NCI-H1694 treated with DMSO at 0.1 percent for 48 hours (cell line): ENCODE data around the gene PLCB1.
A peak's percentile ranks its signal among the peaks of the same experiment; 100 is the strongest.
"Not testable (repeated sequence)": the region's sequence is repeated elsewhere in the genome, so short reads cannot be mapped to it uniquely, and the experiment has no call there.

Experiments used
- DNase-seq: peaks from one replicate; lab custom pipeline; 2025; lab: John Stamatoyannopoulos, UW

PLCB1 gene

DNA sequence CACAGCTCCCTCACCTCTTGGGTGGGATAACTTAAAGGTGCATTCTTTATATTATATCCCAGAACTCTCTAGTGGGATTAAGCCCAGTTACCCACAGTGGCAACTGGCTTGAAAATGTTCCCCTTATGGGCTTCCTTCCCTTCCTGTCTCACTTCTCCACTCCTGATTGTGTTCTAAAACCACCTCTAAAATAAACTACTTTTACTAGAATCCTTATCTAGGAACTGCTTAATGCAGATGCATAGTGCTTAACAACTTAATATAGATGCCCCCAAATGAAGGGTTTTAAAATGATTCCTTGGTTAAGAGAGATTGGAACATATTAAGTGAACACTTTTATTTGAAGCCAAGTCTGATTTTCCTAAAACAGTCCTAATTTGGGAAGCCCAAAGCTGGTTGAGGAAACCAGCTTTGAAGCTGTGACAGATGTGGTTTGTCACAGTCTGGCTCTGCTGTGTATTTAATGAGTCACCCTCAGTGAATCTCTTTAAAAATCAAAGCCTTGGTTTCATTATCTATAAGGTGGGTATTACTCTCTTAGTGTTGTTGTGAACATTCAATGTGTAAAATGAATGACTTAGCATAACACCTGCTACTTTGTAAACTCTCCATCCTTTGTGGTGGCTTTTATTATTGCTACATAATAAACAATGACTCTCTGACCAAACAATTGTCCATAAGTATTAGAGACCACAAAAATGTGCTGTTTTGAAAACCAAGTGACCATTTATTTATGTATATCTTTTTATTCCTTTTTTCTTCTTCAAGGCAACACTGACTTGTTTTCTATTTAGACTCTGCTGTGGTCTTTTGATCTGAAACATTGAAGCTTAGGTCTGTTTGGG, 24.4 kb downstream of the PLCB1 start:
- DNase-seq = peak; percentile 17

DNA sequence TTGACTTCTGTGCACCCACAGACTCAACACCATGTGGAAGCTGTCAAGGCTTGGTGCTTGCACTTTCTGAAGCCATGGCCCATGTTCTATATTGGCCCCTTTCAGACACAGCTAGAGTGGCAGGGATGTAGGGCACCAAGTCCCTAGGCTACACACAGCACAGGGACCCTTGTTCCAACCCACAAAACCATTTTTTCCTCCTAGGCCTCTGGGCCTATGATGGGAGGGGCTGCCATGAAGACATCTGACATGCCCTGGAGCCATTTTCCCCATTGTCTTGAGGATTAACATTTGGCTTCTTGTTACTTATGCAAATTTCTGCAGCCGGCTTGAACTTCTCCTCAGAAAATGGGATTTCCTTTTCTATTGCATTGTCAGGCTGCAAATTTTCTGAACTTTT, 27.2 kb downstream of the PLCB1 start:
- DNase-seq = not testable (repeated sequence)

DNA sequence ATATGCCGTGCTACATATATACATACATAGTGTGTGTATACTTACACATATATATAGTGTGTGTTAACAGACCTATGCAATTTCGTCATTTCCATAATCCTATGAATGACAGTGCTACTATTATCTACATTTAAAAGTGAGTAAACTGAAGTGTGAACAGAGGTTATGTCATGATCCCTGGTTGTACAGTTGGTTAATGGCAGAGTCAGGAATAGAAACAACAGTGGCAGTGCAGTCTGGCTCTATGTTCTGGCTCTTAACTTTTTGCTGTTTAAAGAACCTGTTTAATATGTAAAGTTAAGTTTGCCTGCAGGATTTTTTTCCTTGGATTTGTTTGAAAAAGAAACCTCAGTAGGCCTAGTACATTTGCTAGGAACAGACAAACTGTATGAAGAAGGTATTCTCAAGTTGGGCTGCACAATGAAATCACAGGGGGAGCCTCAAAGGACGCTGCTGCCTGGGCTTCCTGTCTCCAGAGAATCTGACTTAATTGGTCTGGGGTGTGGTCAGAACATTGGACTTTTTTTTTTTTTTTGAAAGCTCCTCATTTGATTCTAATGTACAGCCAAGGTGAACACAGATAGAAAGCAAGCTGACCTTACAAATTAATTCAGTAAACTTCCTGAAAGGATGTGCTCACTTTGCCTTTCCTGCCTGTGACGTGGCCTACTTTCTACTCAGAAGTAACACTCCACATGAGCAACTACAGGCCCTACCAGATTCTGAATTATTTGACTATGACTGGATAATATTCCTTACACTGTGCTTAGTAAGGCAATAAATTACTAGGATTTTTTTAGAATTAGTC, 29.4 kb downstream of the PLCB1 start:
- DNase-seq = no peak

DNA sequence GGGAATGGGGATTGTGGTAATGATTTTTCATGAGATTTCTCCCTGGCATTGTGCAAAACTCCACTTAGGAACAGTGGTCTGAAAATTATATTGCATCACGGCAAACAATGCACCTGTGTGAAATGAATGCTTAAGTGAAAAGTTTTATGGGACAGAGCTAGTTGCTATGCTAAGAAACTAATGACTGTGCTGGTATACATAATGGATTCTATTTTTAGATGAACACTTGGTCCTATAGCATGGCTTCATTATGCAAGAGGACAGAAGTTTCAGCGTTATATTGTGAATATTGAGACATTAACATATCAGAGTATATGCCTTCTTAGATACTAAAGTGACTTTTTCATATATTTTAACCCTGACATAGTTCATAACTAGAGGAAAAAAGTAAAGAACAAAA, 30.5 kb downstream of the PLCB1 start:
- no peak for DNase-seq

DNA sequence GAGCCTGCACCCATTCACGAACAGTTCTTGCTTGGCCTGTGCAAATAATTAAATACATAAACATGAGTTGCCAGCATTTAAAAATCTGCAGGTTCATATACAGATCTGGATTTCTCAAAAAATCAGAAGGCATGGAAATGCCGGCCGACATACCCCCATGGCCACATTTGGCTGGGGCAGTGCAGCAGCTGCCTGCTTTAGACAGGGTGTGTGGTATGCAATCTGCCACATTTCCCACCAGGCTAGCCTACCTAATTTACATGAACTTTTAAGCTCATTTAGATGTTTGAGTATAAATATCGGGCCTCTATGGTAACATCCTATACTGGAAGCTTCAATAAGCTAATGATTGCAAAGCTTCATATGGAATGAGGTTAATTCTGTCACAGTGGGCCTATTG, 31.5 kb downstream of the PLCB1 start:
- DNase-seq = no peak

DNA sequence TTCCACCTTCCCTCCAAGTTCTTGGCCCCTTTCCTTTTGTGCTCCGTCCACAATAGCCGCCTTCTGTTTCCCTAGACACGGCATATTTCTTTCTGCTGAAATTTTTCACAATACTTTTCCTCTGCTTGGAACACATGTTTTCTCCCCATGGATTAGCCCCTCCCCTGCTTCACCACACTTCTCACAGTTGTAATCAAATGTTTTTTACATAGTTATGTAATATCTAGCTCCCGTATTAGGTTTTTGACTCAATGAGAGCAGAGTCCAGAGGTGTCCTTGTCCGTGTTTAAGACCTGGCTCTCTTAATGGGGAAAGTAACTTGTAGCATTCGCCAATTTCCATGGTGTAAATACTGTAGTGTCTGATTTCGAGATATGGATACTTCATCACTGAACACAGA, 34.7 kb downstream of the PLCB1 start:
- DNase-seq = no peak

DNA sequence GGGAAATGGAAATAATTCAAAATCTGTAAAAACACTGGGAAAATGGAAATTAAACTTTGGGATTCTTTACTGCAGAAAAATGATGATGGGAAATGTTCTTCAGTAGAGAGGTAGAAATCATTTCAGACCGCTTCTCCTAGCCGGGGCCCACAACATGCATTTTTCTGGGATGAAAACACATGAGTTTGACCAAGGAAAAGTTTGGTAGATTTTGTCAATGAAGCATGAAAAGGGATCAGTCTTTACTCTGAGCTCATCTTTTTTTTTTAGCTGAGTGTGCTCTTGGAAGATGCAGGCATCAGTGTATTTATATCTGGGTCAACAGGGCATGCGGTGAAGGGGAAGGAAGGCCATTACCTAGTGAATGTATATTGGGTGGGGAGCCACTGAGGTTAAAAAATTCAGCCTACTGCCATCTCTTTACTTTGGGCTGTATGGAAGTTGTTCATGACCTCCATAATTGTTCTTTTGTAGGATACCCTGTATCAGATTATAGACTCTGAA, 36.8 kb downstream of the PLCB1 start:
- no peak for DNase-seq

DNA sequence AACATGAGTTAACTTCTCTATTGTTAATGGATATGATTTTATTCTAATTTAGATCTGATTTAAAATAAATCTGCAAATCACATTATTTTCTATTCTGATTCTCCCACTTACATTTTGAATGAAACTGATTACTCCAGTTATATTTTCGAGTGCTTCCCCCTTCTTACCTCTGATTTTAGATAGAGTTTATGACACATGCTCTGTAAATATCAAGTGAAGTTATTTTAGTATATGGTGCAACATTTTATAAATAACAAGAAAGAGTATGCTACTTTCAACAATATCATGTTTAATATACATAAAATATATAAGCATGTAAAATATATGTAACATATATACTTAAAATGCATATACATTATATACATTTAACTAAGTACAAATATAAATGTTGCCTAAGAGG, 38.9 kb downstream of the PLCB1 start:
- no peak for DNase-seq

DNA sequence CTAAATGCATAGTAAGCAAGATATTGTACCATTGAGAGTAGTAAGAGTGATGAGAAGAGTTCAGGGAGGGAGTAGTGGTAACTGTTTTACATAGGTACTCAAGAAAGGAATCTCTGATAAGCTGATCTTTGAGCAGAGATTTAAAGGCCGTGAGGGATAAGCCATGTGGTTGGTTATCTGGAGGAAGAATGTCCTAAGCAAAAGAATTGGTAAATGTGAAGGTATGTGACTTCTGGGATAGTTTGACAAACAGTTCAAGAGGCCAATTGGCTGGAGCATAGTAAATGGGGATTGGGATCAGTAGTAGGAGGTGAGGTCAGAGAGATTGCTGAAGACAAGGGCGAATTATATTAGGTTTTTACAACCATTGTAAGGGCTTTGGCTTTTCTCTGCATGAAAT, 40.1 kb downstream of the PLCB1 start:
- no peak for DNase-seq

DNA sequence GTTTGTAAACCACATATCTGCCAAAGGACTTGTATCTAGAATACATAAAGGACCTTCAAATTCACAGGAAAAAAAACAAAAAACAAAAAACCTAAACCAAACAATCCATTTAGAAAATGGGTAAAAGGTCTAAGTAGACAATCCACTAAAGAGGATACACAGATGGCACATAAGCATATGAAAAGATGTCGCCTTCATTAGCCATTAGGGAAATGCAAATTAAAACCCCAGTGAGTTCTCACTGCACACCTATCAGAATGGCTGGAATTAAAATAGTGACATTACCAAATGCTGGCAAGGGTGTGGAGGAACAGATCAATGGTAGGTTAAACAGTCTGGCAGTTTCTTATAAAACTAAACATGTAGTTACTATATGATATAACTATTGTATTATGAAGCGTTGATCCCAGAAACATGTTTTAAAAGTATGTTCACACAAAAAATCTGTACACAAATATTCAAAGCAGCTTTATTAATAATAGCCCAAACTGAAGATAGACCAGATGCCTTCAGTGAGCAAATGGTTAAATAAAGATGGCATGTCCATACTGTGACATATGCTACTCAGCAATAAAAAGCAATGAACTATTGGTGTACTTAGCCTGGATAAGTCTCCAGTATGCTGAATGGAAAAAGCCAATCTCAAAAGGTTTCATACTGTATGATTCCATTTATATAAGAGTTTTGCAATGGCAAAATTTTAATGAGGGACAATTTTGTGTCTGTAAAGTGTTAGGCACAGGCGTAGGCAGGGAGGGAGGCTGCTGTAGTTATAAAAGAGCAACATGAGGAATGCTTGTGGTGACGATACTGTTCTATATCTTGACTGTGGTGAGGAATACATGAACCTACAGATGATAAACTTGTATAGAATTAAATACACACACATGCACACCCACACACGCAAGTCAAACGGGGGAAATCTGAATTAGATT, 43.9 kb downstream of the PLCB1 start:
- DNase-seq = peak; percentile 85

DNA sequence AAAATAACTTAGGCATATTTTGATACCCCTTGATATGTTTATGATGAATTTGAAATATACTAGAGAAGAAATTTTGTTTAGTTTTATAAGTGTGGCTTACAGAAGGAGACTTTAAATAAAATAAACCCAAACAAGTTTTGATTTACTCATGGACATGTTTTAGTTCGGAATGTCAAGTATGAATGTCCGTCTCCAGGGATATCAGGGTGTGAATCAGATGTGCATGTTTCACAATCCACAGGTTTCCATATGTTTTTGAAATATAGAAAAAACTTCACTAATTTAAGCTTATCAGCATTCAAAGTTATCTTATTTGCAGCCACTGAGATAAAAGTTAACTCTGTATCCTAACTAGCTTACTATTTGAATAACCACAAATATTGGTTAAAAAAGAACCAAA, 51.5 kb downstream of the PLCB1 start:
- DNase-seq = no peak

DNA sequence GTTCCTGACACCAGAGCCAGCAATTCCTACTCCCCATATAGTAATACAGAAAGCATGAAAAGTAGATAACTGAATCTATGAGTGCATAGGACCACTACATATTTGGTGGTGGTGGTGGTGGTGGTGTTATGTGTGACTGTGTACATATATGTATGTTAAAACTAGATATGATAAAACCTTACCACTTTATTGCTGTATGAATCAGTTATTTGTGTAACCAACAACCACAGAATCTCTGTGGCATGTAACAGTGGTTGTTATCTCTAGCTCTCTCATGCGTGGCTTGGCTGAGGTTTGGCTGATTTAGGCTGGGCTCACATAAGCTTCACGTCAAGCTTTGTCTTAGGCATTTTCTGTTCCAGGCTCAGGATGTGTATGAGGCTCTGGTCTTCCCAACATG, 55.7 kb downstream of the PLCB1 start:
- no peak for DNase-seq

DNA sequence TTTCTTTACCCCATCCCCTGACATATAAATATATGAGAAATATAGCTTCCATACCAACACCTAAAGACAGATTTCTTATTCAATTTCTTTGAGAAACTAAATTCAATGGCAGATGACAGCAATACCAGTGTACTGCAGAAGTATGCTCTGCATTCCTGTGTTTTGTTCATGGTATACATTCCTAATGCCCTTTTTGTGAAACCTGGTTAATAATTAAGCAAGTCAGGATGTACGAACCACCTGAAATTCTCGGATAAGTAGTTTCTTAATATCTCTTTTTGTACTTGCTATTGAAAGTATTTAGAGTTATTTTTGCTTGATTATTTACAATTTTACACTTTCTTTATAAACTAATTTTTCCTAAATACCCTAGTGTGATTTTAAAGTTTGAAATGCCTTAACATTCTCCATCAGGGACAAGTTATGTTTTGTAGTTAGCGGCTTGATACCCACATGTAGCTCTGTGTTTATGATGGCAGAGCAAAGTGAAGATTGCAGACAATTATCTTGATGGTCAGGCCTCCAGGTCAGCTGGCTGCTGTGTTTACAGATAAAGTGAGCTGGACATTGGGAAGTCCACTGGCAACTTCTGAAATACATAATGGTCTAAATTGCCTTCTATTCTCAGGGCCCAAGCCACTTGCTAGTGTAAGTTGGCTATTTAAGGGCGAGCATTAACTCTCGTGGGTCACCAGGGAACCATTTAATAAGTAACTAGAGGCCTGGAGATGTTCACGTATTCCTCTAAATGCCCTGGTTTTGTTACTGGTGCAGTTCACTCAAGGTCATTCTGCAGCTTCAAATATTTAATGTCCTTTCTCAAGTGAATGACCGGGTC, 58.2 kb downstream of the PLCB1 start:
- no peak for DNase-seq

DNA sequence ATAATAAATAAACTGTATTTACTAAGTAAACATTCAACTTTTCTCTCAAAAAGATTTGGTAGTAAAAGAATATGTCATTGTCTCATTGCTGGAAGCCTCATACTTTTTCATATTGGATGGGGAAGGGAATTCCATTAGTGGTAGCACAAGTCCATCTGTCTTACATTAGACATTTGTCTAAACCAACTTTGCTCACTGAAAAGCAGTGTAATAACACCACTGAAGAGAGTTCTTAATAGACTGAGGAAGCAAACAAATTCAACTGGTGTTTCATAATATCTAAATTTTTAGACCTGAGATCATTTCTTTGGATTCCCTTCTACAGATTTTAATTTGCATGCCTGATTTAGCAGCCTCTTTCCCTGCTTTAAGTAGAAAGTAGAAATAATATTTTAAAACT, 62.7 kb downstream of the PLCB1 start:
- no peak for DNase-seq

DNA sequence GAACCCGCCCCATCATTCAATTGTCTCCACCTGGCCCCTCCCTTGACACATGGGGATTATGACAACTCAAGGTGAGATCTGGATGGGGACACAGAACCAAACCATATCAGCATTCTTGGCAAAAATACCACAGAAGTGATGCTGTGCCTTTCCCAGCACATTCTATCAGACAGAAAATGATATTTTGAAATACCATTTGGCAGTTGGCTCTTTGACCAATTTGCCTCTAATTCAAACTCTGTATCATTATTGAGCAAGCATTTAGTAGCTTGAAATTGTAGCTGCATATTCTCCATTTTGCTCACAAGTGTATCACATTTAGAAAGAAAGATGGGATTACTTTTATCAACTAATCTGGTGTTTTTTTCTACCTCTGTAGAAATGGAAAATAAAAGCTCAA, 64.0 kb downstream of the PLCB1 start:
- no peak for DNase-seq

DNA sequence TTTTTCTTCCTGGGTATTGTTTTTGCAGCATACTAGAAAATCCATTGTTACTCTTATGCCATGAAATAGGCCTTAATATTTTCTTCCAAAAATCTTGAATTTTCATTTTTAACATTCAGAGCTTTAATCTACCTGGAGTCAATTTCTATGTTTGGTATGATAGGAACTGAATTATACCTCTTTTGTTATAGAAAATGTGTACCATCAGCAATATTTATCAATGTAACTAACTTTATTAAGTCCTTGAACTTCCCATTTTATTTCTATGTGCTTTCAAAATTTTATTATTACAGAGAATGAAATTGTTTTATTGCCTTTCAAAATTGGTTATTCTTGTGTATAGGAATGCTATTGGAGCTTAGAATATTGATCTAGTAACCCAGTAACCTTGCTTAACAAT, 68.2 kb downstream of the PLCB1 start:
- DNase-seq = no peak

DNA sequence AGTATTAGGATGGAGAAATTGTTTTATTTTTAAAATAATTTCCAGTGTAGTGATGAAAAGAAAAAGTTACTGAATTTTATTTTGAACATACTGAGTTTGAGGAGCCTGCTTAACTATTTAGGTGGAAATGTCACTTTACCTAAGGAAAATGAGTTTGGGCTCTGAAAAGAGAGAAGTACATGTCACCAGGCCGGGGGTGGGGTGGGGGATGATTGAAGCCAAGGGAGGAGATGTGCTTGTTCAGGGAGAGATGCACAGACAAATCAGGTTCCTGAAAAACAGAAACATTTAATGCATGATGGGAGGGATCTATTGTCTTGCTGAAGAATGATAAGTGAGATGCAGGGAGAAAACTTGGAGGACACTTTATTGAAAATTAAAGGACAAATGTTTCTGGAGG, 71.3 kb downstream of the PLCB1 start:
- DNase-seq = no peak

DNA sequence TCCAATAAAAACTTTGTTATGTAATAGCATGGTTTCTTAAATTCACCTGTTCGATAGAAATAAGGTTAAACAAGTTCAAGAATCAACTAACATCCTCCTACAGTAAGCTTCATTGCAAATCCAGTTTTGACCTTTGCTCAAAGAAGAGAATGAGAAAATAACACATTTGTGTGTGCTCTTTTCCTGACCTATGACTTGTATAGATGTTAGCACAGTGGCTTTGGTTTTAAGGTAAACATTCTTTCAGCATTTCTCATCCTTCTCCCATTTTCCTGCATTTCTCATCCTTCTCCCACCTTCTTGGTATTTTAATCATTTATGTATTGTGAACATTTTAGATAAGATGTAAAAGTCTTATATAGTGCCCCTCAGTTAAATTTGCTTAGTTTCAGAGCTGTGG, 73.9 kb downstream of the PLCB1 start:
- DNase-seq = no peak

DNA sequence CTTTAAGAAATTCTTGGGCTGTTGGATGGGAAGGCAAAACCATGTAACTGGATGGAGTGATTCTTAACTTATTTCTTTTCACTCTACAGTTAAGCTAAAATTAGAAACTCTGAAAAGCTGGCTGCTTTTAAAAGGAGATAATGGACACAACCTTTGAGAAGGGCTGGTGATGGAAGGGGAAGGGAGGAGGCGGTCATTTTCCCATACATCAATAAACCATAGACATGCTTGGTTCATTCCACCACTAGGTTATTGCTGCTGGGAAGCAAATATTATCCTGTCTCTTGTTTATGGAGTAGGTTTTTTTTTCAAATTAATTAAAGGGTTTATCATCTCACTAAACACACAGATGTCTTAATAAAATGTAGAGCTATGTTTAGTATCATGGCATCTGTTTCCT, 76.2 kb downstream of the PLCB1 start:
- DNase-seq = peak; percentile 35

DNA sequence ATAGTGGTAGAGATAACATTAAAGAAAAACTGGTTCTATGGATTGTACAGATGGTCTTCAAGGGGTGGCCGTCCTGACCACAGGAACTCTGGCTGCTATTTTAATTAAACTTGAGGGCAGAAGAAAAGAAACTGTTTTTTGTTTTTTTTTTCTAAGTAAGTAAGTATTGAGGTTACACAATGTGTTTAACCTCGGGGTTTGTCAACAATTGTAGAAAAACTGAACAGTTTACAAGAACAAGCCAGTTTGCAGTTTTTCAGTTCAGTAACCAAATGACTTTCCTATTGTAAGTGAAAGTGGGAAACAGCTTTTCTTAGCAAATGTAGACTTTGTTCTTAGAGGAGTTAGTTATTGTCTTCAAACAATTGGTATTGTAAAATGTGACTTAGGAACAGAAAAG, 77.0 kb downstream of the PLCB1 start:
- no peak for DNase-seq

DNA sequence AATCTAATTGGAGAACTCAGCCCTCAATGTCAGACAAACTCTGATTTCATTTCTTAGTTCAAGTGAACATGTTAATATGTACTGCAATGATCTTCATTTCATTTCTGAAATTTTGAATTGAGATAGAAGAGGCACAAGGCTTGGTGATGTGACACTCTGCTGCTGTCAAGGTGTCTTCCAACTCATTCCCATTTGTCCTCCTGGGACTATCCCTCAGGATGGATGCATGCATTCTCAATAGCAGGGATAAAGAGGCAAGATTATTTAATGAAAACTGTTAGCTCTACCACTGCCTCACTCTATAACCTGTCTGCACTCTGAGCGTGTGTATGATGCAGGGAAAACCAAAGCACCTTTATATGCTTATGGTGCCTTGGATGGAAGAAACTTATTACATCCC, 78.7 kb downstream of the PLCB1 start:
- DNase-seq = no peak
